HG02938 (cell line): ENCODE results near the gene INF2.

ENCODE experiments used
- ATAC-seq: cut with Tn5 transposase; IDR thresholded peaks from one replicate; pipeline ENCODE4 v1.9.1; 2021; ENCODE audit warnings: mild to moderate bottlenecking, moderate library complexity; ENCODE audit not compliant: unreplicated experiment

INF2 gene

DNA sequence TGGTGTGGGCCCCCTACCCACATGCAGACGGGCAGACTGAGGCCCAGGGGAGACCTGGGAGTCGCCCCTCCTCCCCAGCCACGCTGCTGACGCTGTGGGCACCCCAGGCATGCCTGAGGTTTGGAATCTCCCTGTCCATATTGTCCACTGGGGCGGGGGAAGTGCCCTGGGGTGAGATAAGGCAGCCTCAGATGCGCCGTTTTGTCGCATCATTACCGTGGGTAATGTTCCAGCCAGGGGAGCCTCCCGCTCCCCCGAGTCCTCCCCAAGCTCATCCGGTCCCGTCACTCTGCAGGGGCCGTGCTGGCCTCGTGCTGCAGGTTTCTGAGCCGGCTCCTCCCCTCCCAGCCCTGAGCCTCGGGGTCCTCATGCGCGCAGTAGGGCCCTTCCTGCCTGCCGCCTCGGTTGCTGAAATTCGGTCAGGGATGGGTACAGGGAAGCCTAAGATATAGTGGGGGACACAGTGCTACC lies 11.4 kb downstream of the INF2 start:
- ATAC-seq, result no peak

GRCh38 chr14:104701383-104702076 lies 12.1 kb downstream of the INF2 start:
- ATAC-seq, result no peak

DNA sequence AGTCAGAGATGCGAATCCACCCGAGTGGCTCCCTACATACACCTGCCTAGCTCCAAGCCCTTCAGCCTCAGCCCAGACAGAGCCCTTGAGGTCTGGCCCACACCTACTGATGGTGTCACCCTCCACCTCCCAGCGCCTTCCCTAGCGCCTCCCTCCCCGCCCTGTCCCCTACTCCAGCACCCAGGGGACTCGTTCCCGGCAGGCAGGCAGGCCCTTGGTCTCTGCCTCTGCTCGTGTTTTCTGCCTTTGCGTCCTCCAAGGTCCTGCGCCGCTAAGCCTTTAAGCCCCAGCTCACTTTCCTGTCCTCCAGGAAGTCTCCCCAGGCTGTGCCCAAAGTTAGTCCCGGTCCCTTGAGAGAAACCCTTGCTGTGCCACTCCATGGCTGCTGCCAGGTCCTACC lies 12.7 kb downstream of the INF2 start:
- ATAC-seq, result no peak

DNA sequence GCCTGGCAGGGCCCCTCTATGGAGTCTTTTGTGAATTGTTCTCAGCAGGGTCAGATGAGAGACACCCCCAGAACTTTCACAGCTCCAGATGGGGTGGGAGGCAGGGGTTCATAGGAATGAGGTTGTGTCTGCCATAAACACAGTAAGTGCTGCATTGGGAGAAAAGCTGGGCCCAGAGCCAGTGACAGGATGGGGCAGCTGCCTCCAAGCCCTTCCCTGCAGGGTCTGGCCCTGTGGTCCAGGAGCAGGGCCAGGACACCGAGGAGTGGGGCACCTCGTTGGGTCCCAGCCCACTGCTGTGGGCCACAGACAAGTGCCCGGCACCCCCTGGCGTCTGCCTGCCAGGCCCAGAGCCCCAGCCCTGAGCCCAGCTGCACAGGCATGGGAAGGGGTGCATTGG lies 13.3 kb downstream of the INF2 start:
- ATAC-seq, result no peak

- ATAC-seq, result no peak
Measured at GRCh38 chr14:104703269-104703668, 13.9 kb downstream of the INF2 start.

DNA sequence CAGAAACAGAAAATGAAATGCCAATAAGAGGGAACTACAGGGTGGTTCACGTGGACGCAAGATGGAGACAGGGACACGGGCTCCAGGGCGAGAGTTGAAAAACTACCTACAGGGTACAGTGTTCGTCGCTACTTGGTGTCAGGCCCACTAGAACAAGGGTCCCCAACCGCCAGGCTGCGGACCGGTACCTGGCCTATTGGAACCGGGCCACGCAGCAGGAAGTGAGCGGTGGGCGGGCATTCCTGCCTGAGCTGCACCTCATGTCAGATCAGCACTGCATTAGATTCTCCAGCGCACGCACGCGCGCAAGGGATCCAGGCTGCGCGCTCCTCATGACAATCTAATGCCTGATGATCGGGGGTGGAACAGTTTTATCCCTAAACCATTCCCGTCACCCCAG lies 14.8 kb downstream of the INF2 start:
- no peak for ATAC-seq

DNA sequence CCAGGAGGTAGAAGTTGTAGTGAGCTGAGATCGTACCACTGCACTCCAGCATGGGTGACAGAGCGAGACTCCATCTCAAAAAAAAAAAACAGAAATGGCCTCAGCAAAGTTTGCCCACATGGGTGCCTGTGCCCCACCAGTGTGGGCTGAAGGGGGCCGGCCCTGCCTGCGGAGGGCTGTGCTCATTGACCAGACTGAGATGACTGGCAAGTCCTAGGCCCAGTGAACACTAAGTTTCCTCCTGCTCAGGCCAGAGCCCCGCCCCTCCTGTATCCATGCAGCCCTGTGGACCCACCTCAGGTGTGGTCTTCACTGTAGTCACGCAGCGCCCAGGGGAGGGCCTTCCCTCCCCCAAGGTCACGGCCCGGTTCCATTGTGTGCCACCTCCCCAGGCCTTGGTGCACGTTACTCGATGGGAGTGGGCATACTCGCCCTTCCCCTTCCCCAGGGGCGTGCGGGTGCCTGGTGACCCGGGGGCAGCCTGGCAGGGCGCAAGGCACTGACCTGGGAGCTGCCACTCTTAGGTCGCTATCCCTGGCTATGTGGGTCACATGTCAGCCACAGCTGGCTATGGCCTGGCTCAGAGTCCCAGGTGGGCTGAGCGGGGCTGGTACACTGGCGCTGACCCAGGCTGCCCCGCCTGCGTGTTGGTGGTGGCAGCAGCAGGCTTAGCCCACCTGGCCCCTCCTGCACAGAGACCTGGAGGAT lies 16.1 kb downstream of the INF2 start:
- no peak for ATAC-seq

GRCh38 chr14:104706733-104707607 lies 17.6 kb downstream of the INF2 start:
- ATAC-seq, result no peak

DNA sequence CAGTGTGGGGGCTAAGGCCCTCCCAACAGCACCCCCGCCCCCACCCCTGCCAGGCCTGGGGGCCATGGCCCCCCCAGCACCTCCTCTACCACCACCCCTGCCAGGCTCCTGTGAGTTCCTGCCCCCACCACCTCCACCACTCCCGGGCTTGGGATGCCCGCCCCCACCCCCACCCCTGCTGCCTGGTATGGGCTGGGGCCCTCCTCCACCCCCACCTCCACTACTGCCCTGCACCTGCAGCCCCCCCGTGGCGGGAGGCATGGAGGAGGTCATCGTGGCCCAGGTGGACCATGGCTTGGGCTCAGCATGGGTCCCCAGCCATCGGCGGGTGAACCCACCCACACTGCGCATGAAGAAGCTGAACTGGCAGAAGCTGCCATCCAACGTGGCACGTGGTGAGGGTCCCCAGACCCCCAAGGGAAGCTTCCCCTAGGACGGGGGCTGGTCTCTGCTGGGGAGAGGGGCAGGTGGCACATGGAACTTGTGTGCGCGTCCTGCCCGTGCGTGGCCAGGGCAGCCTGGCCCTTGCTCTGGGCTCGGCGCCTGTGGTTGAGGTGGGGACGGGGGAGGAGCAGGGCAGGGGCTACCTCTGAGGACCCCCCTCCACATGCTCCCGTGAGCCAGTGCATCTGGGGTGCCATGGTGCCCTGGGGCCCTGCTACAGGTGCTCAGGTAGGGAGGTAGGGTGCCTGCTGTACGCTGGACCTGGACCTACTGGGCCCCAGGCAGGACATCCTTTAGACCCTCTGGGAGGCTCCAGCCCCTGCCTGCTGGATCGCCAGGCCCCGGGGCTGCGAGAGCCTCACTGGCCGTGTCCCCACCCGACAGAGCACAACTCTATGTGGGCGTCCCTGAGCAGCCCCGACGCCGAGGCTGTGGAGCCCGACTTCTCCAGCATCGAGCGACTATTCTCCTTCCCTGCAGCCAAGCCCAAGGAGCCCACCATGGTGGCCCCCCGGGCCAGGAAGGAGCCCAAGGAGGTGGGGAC lies 18.5 kb downstream of the INF2 start:
- ATAC-seq, result no peak

DNA sequence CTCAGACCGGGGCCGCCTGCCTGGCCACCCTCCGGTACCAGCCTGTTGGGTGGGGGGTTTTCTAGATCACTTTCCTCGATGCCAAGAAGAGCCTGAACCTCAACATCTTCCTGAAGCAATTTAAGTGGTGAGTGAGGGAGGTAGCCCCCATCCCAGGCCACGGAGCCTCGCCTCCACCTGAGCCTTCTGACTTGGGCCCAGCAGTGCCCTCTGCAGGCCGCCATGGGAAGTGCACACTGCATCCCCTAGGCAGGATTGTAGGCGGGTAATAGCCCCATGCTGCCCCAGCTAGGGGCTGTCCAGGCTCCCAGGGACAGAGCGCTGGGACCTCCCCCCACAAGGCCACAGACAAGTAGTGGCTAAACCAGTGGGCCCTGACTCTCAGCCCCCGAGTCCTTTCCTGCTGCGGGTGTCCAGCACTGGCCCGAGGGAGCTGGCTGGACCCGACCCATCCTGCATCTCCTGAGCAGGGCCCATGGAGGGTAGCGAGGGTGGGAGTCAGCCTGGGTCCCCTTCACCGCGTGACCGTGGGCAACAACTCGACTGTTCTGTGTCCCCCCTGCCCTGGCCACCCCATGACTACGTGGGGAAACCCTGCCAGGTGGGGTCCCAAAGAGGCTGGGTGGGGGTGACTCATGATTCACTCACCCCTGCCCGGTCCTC lies 19.3 kb downstream of the INF2 start:
- ATAC-seq, result no peak

DNA sequence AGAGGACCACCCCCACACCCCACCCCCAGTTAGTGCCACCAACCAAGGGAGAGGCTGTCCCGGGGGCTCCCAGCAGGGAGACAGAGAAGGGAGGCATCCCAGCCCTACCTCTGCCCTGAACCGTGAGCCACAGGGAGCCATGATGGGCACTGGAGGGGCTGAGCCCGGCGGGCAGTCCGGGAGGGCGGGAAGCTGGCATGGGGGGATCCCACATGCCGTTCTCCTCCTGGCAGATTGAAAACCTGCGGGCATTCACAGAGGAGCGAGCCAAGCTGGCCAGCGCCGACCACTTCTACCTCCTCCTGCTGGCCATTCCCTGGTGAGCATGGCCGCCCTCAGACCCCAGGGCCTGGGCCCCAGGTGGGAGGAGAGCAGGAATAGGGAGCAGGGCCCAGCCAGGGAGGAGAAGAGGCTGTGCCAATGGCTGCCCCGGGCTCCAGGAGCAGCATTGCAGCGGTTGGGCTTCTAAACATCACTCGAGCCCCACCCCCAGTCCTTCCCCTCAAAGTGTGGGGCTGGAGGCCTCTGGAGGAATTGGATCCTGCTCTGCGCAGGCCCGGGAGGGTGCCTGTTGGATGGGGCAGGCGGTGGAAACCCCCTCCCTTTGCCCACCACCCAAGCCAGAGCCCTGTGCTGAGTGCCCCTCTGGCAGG lies 20.1 kb downstream of the INF2 start:
- no peak for ATAC-seq

DNA sequence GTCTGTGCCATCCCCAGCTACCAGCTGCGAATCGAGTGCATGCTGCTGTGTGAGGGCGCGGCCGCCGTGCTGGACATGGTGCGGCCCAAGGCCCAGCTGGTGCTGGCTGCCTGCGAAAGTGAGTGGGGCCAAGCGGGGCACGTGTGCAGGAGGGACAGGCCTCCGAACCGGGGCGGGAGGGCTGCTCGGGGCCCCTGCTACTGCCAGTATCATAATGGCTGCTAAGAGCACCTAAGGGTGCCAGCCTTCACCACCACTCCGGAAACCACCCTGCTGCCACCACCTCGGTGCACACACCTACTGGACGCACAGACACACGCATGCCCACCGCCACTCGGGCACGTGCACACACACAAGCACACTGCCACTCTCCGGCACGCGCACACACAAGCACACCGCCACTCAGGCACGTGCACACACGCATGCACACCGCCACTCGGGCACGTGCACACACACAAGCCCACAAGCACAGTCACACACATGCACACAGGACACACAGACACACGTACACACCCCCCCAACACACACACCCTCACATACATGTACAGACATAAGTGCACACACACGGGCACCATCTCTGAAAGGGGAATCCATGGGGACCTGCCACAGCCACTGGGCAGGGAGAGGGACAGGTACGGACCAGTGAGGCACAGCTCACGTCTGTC lies 20.8 kb downstream of the INF2 start:
- ATAC-seq, result no peak

DNA sequence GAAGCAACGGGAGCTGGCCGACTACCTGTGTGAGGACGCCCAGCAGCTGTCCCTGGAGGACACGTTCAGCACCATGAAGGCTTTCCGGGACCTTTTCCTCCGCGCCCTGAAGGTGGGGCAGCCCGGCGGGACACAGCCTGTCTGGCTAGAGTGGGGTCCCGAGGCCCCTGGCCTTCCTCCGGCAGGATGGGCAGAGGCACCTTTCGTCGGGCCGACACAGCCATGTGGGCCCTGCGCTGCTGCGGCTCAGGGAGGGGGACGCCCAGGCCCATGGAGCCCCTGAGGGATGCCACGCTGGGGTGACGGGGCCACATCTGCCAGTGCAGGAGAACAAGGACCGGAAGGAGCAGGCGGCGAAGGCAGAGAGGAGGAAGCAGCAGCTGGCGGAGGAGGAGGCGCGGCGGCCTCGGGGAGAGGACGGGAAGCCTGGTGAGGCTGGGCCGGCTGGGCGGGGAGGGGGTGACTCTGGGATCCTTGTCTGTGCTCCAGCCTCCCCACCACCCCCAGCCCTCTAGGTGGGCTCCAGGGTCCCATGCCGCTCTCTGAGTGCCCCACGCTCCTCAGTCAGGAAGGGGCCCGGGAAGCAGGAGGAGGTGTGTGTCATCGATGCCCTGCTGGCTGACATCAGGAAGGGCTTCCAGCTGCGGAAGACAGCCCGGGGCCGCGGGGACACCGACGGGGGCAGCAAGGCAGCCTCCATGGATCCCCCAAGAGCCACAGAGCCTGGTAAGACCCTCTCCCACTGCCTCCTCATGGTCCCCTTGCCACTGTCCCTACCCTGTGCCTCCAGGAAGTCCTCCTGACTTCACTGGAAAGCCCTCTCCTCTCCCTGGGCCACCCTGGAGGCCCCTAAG lies 23.7 kb downstream of the INF2 start:
- no peak for ATAC-seq

- no peak for ATAC-seq
Measured at GRCh38 chr14:104714066-104714465, 24.6 kb downstream of the INF2 start.

- ATAC-seq, result no peak
Measured at GRCh38 chr14:104714681-104715080, 25.3 kb downstream of the INF2 start.

DNA sequence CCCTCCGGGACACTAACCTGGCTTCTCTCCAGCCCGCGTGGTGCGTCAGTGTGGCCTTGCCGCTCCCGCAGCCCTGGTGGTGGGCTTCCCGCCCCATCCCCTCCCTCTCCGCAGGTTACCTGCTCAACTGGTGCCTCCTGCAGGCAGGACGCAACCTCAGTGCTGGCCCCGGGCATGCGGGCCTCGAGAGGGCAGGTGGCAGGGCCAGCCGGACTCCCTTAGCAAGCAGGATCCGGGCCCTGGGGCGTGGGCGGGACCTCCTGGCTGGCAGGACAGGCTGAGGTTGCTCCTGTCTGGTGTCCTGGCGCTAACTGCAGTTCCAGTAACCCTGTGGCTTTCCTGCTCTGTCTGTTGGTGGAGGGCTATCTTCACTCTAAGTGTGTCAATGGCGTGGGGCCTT lies 26.0 kb downstream of the INF2 start:
- no peak for ATAC-seq

DNA sequence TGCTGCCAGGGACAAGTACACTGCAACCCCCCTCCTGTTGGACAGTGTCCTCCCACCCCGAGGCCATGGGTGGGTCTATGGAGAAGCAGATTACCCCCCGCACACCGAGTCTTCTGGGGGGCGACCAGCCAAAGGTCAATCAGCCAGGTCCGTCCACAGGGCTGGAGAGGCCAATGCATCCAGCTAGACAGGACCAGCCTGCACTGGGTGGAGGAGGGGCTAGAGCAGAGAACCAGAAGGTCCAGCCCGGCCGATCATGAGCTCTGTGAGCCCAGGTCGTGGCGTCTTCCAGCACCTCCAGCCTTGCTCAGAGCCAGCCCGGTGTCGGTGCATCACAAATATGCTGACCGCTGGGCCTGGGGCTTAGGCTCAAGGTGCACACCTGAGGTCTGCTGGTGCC lies 26.5 kb downstream of the INF2 start:
- ATAC-seq, result no peak

DNA sequence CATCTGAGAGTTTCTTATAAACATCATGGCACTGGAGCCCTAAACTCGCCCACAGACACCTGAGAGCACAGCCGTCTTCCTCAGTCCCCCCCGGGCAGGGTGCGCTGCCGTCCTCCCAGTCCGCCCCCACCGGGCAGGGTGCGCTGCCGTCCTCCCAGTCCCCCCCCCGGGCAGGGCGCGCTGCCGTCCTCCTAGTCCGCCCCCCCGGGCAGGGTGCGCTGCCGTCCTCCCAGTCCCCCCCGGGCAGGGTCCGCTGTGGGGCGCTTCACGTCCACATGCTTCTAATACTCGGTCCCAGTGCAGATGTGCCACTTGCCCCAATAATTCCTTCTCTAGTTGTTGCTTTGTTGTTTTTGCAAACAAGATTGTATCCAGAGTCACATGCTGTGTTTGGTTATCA lies 27.7 kb downstream of the INF2 start:
- no peak for ATAC-seq
